Measurements from ENCODE around the gene ALDH3A1. TPM values are rescaled to one million over a fixed set of nuclear protein-coding genes. Genes with fewer than 3 reads are reported as not detected.

Gene ALDH3A1
- total RNA-seq, 1 experiment from 2014 or later: 0.35 TPM

GRCh38 chr17:19703106-19703827 is 44.8 kb downstream of the ALDH3A1 start (continued):
- TF ChIP-seq, protein P1, sequence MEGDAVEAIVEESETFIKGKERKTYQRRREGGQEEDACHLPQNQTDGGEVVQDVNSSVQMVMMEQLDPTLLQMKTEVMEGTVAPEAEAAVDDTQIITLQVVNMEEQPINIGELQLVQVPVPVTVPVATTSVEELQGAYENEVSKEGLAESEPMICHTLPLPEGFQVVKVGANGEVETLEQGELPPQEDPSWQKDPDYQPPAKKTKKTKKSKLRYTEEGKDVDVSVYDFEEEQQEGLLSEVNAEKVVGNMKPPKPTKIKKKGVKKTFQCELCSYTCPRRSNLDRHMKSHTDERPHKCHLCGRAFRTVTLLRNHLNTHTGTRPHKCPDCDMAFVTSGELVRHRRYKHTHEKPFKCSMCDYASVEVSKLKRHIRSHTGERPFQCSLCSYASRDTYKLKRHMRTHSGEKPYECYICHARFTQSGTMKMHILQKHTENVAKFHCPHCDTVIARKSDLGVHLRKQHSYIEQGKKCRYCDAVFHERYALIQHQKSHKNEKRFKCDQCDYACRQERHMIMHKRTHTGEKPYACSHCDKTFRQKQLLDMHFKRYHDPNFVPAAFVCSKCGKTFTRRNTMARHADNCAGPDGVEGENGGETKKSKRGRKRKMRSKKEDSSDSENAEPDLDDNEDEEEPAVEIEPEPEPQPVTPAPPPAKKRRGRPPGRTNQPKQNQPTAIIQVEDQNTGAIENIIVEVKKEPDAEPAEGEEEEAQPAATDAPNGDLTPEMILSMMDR (IDR thresholded peaks at IDR 0.05): no peak
- TF ChIP-seq, protein P2, sequence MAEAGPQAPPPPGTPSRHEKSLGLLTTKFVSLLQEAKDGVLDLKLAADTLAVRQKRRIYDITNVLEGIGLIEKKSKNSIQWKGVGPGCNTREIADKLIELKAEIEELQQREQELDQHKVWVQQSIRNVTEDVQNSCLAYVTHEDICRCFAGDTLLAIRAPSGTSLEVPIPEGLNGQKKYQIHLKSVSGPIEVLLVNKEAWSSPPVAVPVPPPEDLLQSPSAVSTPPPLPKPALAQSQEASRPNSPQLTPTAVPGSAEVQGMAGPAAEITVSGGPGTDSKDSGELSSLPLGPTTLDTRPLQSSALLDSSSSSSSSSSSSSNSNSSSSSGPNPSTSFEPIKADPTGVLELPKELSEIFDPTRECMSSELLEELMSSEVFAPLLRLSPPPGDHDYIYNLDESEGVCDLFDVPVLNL (CRISPR knock-in tag; IDR thresholded peaks at IDR 0.05; ENCODE audit: borderline replicate concordance, low read depth): no peak
- TF ChIP-seq KAT7 (CRISPR knock-in tag; IDR thresholded peaks at IDR 0.05; ENCODE audit: borderline replicate concordance): no peak
- no peak for TF ChIP-seq RELA (CRISPR knock-in tag; IDR thresholded peaks at IDR 0.05; ENCODE audit: borderline replicate concordance)
- TF ChIP-seq ZSCAN18 (CRISPR knock-in tag; IDR thresholded peaks at IDR 0.05): no peak
- TF ChIP-seq, protein P3, sequence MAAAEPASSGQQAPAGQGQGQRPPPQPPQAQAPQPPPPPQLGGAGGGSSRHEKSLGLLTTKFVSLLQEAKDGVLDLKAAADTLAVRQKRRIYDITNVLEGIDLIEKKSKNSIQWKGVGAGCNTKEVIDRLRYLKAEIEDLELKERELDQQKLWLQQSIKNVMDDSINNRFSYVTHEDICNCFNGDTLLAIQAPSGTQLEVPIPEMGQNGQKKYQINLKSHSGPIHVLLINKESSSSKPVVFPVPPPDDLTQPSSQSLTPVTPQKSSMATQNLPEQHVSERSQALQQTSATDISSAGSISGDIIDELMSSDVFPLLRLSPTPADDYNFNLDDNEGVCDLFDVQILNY (CRISPR knock-in tag; IDR thresholded peaks at IDR 0.05): no peak

- ChIA-PET POLR2A (no interaction called here), CTCF (interaction anchor here (1.3 to 1.9 kb wide), 3 partner anchors 54 to 340 kb away, joined by 4 read pairs; partner anchors contain the start of genes ALDH3A2 and B9D1)
- Mint-ChIP-seq H3K27ac (no peak overlapping the region), H3K9me3 (no peaks in the 10 kb centered on the region), H3K27me3 (ENCODE audit: low read depth) (no peaks in the 10 kb centered on the region; the same call in 1 of the 2 replicates), H3K36me3 (no peaks in the 10 kb centered on the region), H3K4me1 (peaks cover 26% of the 10 kb centered on the region), H3K4me3 (no peak overlapping the region)
- ATAC-seq (no peak), DNase-seq (ENCODE audit: low spot score) (no peak)
- TF ChIP-seq SOX15 (CRISPR knock-in tag; IDR thresholded peaks at IDR 0.05): no peak
- no peak for TF ChIP-seq MYBL2 (CRISPR knock-in tag; IDR thresholded peaks at IDR 0.05)
- no peak for TF ChIP-seq PREB (CRISPR knock-in tag; IDR thresholded peaks at IDR 0.05; ENCODE audit: borderline replicate concordance)
- TF ChIP-seq ZNF263 (CRISPR knock-in tag; IDR thresholded peaks at IDR 0.05; ENCODE audit: low read depth): no peak
- TF ChIP-seq TEAD1 (CRISPR knock-in tag; IDR thresholded peaks at IDR 0.05): no peak
- no peak for TF ChIP-seq MXD4 (CRISPR knock-in tag; IDR thresholded peaks at IDR 0.05; ENCODE audit: borderline replicate concordance)
- TF ChIP-seq, protein P3 (CRISPR knock-in tag; IDR thresholded peaks at IDR 0.05): no peak
- TF ChIP-seq, protein P1 (IDR thresholded peaks at IDR 0.05): no peak
- TF ChIP-seq, protein P4, sequence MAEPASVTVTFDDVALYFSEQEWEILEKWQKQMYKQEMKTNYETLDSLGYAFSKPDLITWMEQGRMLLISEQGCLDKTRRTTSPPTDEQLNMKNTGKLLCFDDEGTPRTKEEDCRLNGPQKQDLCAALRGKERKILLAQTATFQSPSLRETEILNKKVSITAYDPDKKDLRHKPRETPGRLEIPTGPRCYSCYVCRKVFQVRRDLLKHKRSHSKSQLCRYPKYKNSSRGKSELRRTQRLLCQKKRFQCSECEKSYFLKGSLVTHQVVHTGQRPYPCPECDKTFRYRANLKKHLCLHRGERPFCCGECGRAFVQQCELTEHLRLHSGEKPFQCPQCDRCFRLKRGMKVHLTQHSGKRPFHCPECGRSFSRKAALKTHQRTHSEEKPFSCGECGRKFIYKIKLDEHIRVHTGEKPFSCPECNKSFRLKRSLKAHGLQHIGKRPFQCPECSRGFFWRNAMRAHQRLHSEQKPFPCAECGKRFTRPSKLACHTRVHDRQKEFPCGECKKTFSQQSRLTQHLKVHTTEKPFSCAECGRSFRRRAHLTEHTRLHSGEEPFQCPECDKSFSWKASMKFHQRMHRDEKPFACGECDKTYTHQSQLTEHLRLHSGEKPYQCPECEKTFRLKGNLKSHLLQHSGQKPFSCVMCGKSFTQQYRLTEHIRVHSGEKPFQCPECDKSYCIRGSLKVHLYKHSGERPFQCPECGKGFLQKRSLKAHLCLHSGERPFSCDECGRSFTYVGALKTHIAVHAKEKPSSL (CRISPR knock-in tag; conservative IDR thresholded peaks at IDR 0.05): no peak
- TF ChIP-seq, protein P5, sequence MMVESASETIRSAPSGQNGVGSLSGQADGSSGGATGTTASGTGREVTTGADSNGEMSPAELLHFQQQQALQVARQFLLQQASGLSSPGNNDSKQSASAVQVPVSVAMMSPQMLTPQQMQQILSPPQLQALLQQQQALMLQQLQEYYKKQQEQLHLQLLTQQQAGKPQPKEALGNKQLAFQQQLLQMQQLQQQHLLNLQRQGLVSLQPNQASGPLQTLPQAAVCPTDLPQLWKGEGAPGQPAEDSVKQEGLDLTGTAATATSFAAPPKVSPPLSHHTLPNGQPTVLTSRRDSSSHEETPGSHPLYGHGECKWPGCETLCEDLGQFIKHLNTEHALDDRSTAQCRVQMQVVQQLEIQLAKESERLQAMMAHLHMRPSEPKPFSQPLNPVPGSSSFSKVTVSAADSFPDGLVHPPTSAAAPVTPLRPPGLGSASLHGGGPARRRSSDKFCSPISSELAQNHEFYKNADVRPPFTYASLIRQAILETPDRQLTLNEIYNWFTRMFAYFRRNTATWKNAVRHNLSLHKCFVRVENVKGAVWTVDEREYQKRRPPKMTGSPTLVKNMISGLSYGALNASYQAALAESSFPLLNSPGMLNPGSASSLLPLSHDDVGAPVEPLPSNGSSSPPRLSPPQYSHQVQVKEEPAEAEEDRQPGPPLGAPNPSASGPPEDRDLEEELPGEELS (CRISPR knock-in tag; IDR thresholded peaks at IDR 0.05): no peak
- TF ChIP-seq OVOL2 (CRISPR knock-in tag; IDR thresholded peaks at IDR 0.05; ENCODE audit: borderline replicate concordance): no peak
- TF ChIP-seq CREM (CRISPR knock-in tag; IDR thresholded peaks at IDR 0.05): no peak
- TF ChIP-seq SP1 (CRISPR knock-in tag; conservative IDR thresholded peaks at IDR 0.05): no peak
Measured at GRCh38 chr17:19702217-19702641, 45.9 kb downstream of the ALDH3A1 start.
